Measurements from ENCODE around the gene PCIF1. TPM values are rescaled to one million over a fixed set of nuclear protein-coding genes. Genes with fewer than 3 reads are reported as not detected.
"Not testable (repeated sequence)": the region's sequence is repeated elsewhere in the genome, so short reads cannot be mapped to it uniquely, and the experiment has no call there.

The PCIF1 gene
- total and polyA plus RNA-seq, 7 donors, result 26.4 to 39.3 (median 31.9) TPM

GRCh38 chr20:45950330-45950646, 15.8 kb downstream of the PCIF1 start:
- intact Hi-C loops (cut with DNase I), result no loop called here
- no peaks in the 10 kb centered on the region for H3K27me3 ChIP-seq
- no peak overlapping the region for H3K27ac ChIP-seq
- no peak overlapping the region for H3K4me3 ChIP-seq
- DNase-seq, result no peak
- no peaks in the 10 kb centered on the region for H3K4me1 ChIP-seq
- TF ChIP-seq POLR2AphosphoS5 (IDR thresholded peaks at IDR 0.05), result peak in 1 of 4 donors; percentile 27
- no peak for TF ChIP-seq CTCF (IDR thresholded peaks at IDR 0.05)
- H3K36me3 ChIP-seq, result peaks cover 70 to 92% (median 72%) of the 10 kb centered on the region in 4 donors
- H3K9me3 ChIP-seq, result no peaks in the 10 kb centered on the region
- WGBS, 2 donors, result 92 to 94% methylated on average over 9 of the region's 9 CpGs

- no peaks in the 10 kb centered on the region for H3K27me3 ChIP-seq
- H3K9me3 ChIP-seq, result no peaks in the 10 kb centered on the region
- WGBS, 2 donors, result 94% methylated on average over 19 of the region's 19 CpGs
- no peak overlapping the region for H3K27ac ChIP-seq
- intact Hi-C loops (cut with DNase I), result no loop called here
- TF ChIP-seq POLR2AphosphoS5 (IDR thresholded peaks at IDR 0.05) (peak in 2 of 4 donors; percentile 16 to 21), CTCF (IDR thresholded peaks at IDR 0.05) (no peak)
- no peak for DNase-seq
- no peak overlapping the region for H3K4me3 ChIP-seq
- H3K4me1 ChIP-seq, result no peaks in the 10 kb centered on the region
- peaks cover 57 to 88% (median 62%) of the 10 kb centered on the region in 4 donors for H3K36me3 ChIP-seq
Measured at GRCh38 chr20:45951925-45952834, 17.7 kb downstream of the PCIF1 start.

GRCh38 chr20:45952861-45953260, 18.4 kb downstream of the PCIF1 start:
- WGBS, 2 donors, result 96% methylated on average over 5 of the region's 5 CpGs
- H3K27ac ChIP-seq, result no peak overlapping the region
- peaks cover 57 to 88% (median 59%) of the 10 kb centered on the region in 4 donors for H3K36me3 ChIP-seq
- H3K4me3 ChIP-seq, result no peak overlapping the region
- H3K9me3 ChIP-seq, result no peaks in the 10 kb centered on the region
- TF ChIP-seq POLR2A (IDR thresholded peaks at IDR 0.05), result no peak
- TF ChIP-seq POLR2AphosphoS5 (IDR thresholded peaks at IDR 0.05), result peak in 1 of 4 donors; percentile 6
- TF ChIP-seq EP300 (IDR thresholded peaks at IDR 0.05), result no peak
- no peak for TF ChIP-seq CTCF (IDR thresholded peaks at IDR 0.05)
- intact Hi-C loops (cut with DNase I), result no loop called here
- no peak for DNase-seq
- H3K27me3 ChIP-seq, result no peaks in the 10 kb centered on the region
- H3K4me1 ChIP-seq, result no peaks in the 10 kb centered on the region

GRCh38 chr20:45953672-45954071, 19.2 kb downstream of the PCIF1 start:
- intact Hi-C loops (cut with DNase I), result no loop called here
- Histone ChIP-seq H3K4me3 (no peak overlapping the region), H3K27me3 (no peaks in the 10 kb centered on the region), H3K4me1 (no peaks in the 10 kb centered on the region), H3K36me3 (peaks cover 56 to 88% (median 59%) of the 10 kb centered on the region in 4 donors), H3K9me3 (no peaks in the 10 kb centered on the region), H3K27ac (no peak overlapping the region)
- no peak for TF ChIP-seq EP300 (IDR thresholded peaks at IDR 0.05)
- TF ChIP-seq POLR2AphosphoS5 (IDR thresholded peaks at IDR 0.05), result no peak
- no peak for TF ChIP-seq CTCF (IDR thresholded peaks at IDR 0.05)
- TF ChIP-seq POLR2A (IDR thresholded peaks at IDR 0.05), result no peak
- peak; percentile 61 for DNase-seq
- 91 to 93% methylated on average over 9 of the region's 9 CpGs for WGBS, 2 donors

- H3K27me3 ChIP-seq; H3K4me1 ChIP-seq; H3K9me3 ChIP-seq; H3K4me3 ChIP-seq; H3K27ac ChIP-seq; intact Hi-C loops (cut with DNase I): not testable (repeated sequence)
- DNase-seq, result peak; percentile 48
- H3K36me3 ChIP-seq, result peaks cover 56 to 88% (median 65%) of the 10 kb centered on the region in 4 donors
- 92 to 96% methylated on average over 10 of the region's 10 CpGs for WGBS, 2 donors
Measured at GRCh38 chr20:45956326-45956725, 21.8 kb downstream of the PCIF1 start.
